Measurements from ENCODE around the gene ZNF225.
"Not testable (repeated sequence)": the region's sequence is repeated elsewhere in the genome, so short reads cannot be mapped to it uniquely, and the experiment has no call there.

Gene ZNF225

GRCh38 chr19:44164327-44164672 lies 51.1 kb downstream of the ZNF225 start:
- DNase-seq, result no peak

- DNase-seq, result peak; percentile 99
These were observed 51.7 kb downstream of the ZNF225 start, which contains the start of gene ZNF226 for GRCh38 chr19:44164673-44165512. ZNF226 (plus strand) TSS chr19:44165100; CDS start chr19:44170081, 4,981 bp downstream.

DNA sequence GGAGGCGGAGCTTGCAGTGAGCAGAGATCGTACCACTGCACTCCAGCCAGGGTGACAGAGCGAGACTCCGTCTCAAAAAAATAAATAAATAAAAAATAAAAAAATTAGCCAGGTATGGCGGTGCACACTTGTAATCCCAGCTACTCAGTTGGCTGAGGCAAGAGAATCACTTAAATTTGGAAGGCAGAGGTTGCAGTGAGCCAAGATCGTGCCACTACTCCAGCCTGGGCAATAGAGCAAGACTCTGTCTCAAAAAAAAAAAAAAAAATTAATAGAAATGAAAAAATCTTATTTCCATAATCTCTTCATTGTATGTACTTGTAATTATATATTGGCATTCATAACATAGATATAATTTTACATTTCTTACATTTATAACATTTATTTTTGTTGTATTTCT lies 57.5 kb downstream of the ZNF225 start:
- not testable (repeated sequence) for DNase-seq

- no peak for DNase-seq
These were observed 63.4 kb downstream of the ZNF225 start for GRCh38 chr19:44176590-44176989.

DNA sequence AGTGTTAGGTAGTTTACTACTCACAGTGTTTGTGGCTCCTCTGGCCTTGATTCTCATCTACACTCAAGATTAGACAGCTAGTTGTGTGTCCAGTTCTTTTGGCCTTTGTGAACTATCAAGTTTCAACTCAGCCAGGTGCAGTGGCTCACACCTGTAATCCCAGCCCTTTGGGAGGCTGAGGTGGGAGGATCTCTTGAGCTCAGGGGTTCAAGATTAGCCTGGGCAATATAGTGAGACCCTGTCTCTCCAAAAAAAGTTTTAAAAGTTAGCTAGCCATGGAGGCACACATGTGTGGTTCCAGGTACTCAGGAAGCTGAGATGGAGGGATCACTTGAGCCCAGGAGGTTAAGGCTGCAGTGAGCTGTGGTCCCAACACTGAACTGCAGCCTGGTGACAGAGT lies 67.8 kb downstream of the ZNF225 start:
- DNase-seq, result no peak

- DNase-seq, result no peak
These were observed 68.9 kb downstream of the ZNF225 start for GRCh38 chr19:44182145-44182544.

All from midbrain (tissue), 1 donor.